ENCODE measurements around the gene C15orf40.
A peak's percentile ranks its signal among the peaks of the same experiment; 100 is the strongest.
"Not testable (repeated sequence)": the region's sequence is repeated elsewhere in the genome, so short reads cannot be mapped to it uniquely, and the experiment has no call there.

Gene C15orf40

GRCh38 chr15:83011271-83012075, at the start of gene C15orf40:
Gene C15orf40, minus strand, starts transcription at chr15:83011639. Its CDS starts 32 bp downstream, at chr15:83011607.
- DNase-seq, result peak; percentile 83

DNA sequence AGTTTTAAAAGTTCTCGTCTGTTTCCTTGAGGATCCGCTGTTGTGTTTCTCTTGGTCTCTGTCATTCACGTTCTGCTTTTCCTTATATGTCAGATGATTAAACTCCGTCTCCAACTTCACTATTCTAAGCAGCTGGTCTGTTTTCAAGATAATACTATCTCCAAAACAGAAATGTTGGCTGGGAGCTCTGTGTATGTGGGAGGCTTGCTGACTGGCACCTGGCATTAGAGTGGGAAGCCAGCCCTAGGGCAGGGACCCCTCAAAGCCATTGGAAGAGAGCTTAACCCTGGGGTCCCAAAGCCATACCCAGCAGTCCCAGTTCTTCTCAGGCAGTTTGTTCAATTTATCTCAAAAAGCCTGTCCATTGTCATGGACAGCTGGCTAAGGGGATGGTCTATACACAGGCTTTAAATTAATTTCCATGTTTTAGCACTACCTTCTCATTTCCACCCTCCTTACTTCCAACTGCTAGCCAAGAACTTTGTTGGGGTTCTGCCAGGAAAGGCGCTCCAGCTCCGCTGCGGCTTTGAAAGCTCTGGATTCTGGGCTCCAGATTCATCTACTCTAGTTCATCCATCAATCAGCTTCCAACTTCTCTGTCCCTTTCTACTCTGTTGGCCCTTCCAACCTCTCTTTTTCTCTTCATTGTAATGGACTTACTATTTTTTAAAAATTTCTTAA, 46.4 kb upstream of the C15orf40 start:
- DNase-seq, result no peak

GRCh38 chr15:83057002-83057401, 45.6 kb upstream of the C15orf40 start:
- no peak for DNase-seq

GRCh38 chr15:83053151-83053550, 41.7 kb upstream of the C15orf40 start:
- DNase-seq, result no peak

GRCh38 chr15:83046558-83047127, 35.2 kb upstream of the C15orf40 start:
- no peak for DNase-seq

DNA sequence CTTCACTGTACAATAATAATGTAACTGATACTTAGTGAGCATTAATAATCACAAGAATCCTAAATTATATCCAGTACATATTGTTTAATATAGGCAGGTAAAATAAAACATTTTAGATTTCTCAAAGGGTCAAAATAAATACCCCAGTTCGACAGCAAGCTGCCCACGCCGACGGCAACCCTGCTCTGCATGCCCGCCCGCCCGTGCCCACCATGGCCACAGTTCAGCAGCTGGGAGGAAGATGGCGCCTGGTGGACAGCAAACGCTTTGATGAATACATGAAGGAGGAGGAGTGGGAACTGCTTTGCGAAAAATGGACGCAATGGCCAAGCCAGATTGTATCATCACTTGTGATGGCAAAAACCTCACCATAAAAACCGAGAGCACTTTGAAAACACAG, 32.7 kb upstream of the C15orf40 start:
- no peak for DNase-seq

DNA sequence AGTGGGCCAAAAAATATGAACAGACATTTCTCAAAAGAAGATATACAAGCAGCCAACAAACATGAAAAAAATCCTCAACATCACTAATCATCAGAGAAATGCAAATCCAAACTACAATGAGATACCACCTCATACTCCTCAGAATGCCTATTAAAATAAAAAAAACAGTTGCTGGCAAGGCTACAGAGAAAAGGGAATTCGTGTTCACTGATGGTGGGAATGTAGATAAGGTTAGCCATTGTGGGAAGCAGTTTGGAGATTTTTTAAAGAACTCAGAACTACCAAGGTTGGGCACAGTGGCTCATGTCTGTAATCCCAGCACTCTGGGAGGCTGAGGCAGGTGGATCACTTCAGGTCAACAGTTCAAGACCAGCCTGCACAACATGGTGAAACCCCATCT, 27.8 kb upstream of the C15orf40 start:
- no peak for DNase-seq

DNA sequence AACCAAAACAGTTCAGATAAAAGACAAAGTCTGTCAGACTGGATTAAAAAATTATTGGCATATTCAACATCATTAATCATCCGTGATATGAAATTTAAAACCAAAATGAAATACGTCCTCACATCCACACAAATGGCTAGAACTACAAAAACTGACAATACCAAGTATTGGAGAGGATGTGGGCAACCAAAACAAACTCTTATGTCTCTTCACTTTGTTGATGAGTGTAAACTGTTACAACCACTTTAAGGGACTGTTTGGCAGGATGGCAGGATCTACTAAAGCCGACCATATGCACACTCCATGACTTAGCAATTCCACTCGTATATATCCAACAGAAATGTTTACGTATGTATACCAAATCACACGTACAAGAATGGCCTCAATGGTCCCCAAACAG, 24.8 kb upstream of the C15orf40 start:
- DNase-seq, result no peak

DNA sequence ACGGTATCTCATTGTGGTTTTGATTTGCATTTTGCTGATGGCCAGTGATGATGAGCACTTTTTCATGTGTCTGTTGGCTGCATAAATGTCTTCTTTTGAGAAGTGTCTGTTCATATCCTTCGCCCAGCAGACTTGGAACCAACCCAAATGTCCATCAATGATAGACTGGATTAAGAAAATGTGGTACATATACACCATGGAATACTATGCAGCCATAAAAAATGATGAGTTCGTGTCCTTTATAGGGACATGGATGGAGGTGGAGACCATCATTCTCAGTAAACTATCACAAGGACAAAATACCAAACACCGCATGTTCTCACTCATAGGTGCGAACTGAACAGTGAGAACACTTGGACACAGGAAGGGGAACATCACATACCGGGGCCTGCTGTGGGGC, 19.8 kb upstream of the C15orf40 start:
- not testable (repeated sequence) for DNase-seq

GRCh38 chr15:83030021-83030420, 18.6 kb upstream of the C15orf40 start:
- no peak for DNase-seq

DNA sequence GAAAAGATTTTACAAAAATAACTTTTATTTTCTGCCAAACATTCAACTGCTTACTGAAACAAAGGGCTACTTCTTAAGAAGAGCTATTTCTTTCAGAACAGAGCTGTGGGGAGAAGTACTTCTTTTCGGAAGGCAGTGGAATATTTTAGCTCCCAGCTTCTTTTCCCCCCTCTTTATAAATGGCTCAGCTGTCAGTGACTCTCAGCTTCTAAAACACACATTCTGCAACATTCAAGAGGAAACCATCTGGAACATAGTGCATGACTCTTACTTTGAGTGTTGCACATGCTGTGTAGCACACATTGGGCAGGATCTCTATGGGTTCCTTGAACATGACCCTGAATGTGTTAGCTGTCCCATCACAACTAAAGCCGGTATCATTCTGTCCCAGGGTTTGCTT, 7.0 kb upstream of the C15orf40 start:
- no peak for DNase-seq

- no peak for DNase-seq
Observed at GRCh38 chr15:83016906-83017305, 5.5 kb upstream of the C15orf40 start.

DNA sequence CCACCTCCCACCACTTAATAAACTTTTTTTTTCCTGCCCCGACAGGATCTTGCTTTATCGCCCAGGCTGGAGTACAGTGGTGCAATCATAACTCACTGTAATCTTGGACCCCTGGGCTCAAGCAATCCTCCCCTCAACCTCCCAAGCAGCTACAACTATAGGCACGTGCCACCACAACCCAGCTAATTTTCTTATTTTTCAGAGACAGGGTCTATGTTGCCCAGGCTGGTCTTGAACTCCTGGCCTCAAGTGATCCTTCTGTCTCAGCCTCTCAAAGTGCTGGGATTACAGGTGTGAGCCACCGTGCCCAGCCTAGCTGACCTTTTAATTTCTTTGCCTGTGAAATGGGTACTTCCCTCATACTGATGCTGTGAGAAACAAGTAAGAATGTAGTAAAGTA, 3.9 kb upstream of the C15orf40 start:
- DNase-seq, result no peak

DNA sequence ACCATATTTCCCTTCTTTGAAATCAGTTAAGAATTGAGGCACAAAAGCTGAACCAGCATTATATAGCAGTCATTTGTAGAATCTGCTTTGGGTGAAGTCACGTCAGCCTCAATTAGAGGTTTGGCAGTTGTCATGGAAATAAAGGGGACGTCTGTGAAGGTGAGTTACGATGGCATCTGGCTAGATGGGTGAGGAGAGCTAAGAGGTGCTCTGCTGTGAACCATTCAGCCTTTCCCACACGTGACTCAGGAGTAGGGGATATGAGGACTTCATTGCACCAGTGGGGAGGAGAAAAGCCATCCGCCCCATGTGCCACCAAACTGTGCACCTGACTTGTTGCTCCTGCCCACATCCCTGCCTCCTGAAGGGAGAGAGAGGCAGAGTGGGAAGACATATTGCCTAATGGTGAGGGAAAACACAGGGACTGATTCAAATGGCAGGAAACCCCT, 2.8 kb upstream of the C15orf40 start:
- DNase-seq, result no peak

DNA sequence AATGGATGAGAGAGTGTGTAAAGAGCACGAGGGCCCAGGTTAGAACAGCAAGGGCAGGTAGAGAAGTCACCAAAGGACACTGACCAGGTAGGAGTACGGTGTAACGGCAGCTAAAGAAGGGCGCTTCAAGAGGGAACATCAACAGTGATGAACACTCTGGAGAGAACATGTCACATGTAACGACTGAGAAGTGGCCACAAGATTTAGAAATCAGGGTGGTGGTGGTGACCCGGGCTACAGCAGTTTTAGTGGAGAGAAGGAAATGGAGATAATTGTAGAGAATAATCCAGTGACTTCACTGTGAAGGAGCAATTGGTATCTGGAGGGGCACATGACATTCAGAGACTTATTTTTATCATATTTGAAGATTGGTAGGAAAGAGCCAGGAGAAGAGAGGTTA, 1.2 kb upstream of the C15orf40 start:
- no peak for DNase-seq

- no peak for DNase-seq
Observed at GRCh38 chr15:83012076-83012426, 612 bp upstream of the C15orf40 start.

- DNase-seq, result peak; percentile 62
Observed at GRCh38 chr15:83010709-83011270, 649 bp downstream of the C15orf40 start.

DNA sequence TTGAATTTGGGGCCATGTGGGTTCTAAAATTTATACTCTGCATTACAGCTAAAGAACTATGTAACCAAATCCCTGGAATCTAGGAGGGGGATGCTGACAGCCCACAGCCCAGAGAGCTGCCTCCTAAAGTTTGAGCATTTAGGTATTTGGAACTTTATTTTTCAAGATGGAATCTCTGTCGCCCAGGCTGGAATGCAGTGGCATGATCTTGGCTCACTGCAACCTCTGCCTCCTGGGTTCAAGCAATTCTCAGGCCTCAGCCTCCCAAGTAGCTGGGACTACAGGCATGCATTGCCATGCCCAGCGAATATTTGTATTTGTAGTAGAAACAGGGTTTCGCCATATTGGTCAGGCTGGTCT, 10.8 kb downstream of the C15orf40 start:
- DNase-seq, result not testable (repeated sequence)

GRCh38 chr15:82999905-83000671, 11.4 kb downstream of the C15orf40 start:
- peak; percentile 9 for DNase-seq

- no peak for DNase-seq
Observed at GRCh38 chr15:82999426-82999825, 12.0 kb downstream of the C15orf40 start.

- DNase-seq, result no peak
Observed at GRCh38 chr15:82995938-82996337, 15.5 kb downstream of the C15orf40 start.

- no peak for DNase-seq
Observed at GRCh38 chr15:82995076-82995475, 16.4 kb downstream of the C15orf40 start.

DNA sequence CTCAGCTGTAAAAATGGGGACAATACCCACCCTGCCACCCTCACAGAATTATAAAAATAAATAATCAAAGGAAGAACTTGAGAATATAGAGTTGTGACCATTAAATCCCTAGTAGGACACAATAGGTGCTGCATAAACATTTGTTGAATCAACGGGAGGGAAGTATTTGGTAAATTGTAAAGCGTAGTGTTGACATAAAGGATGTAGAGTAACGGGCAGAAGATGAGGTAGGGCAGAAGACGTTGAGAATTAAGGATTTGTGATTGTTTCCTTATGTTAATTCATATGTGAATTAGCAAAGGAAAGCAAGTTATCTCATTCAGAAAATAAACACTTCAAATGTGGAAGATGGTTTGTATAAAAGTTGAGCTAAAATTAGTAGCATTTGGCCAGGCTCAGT, 18.3 kb downstream of the C15orf40 start:
- no peak for DNase-seq
